Middle frontal gyrus (tissue), 1 donor: ENCODE data around the gene DCAF12L2.
"Not testable (repeated sequence)": the region's sequence is repeated elsewhere in the genome, so short reads cannot be mapped to it uniquely, and the experiment has no call there.

Experiments used
- DNase-seq: peaks from one replicate; pipeline ENCODE4 v3.0.0-alpha.2; 2015; ENCODE audit warnings: low spot score; ENCODE audit errors: extremely low spot score

DCAF12L2 gene

GRCh38 chrX:126165721-126166461 lies at the start of gene DCAF12L2:
TSS of gene DCAF12L2 (minus strand) at chrX:126166289. CDS start at chrX:126165924, 365 bp downstream.
- DNase-seq, result no peak

DNA sequence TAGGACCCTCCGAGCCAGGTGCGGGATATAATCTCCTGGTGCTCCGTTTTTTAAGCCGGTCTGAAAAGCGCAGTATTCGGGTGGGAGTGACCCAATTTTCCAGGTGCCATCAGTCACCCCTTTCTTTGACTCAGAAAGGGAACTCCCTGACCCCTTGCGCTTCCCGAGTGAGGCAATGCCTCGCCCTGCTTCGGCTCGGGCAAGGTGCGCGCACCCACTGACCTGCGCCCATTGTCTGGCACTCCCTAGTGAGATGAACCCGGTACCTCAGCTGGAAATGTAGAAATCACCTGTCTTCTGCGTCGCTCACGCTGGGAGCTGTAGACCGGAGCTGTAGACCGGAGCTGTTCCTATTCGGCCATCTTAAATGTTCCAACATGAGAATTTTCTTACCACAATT lies 24.8 kb upstream of the DCAF12L2 start:
- DNase-seq, result not testable (repeated sequence)

GRCh38 chrX:126177133-126177840 lies 11.2 kb upstream of the DCAF12L2 start:
- DNase-seq, result no peak

DNA sequence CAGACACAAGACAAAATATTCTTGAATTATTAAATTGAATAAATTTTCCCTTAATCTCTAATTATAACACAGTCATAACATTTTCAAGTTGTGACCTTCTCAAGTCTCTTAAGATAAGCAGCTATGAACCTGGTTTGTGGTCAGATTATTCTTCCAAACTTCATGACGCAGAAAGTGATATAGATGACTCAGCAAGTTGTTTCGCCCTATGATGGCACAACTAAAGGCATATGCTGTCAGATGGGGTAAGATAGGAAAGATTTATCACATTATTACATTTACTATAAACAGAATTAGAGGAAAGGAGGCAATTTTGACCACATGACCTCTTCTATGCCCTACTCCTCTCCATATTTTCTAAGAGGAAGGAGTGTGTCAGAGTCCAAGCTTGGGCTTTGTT lies 4.6 kb upstream of the DCAF12L2 start:
- no peak for DNase-seq

GRCh38 chrX:126167560-126167959 lies 1.5 kb upstream of the DCAF12L2 start:
- no peak for DNase-seq

- DNase-seq, result no peak
Observed at GRCh38 chrX:126165401-126165720, 728 bp downstream of the DCAF12L2 start.

- no peak for DNase-seq
Observed at GRCh38 chrX:126164689-126165400, 1.2 kb downstream of the DCAF12L2 start.

GRCh38 chrX:126164226-126164625 lies 1.9 kb downstream of the DCAF12L2 start:
- no peak for DNase-seq

GRCh38 chrX:126141014-126141413 lies 25.1 kb downstream of the DCAF12L2 start:
- no peak for DNase-seq

- no peak for DNase-seq
Observed at GRCh38 chrX:126137899-126138298, 28.2 kb downstream of the DCAF12L2 start.

DNA sequence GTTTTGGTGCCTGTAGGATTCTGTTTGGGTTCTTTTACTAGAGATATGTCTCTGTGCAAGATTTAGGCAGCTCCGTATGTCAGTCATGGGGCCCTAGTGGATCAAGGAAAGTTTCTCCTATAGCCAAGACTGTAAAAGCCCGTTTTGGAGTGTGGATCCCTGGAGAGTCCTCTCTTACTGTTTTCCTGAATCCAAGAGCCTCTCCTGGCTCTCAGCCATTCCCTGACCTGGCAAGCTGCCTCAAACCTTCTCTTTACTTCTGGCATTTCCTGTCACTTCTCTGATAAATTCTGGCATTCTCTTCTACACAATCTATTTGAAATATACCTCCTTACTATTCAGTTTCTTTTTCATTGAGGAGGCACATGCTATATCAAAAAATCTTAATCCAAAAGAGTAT lies 41.4 kb downstream of the DCAF12L2 start:
- DNase-seq, result no peak
